Trophoblast cell (in vitro differentiated cells and primary cell): ENCODE results near the gene ADGRG2.

Experiments
- DNase-seq, 2 donors: peaks; one replicate each; pipeline ENCODE4 v3.0.0-alpha.2; 2016
- H2AFZ ChIP-seq: 2 replicates; pipeline ENCODE4 v1.6.1; 2013; ENCODE audit warnings: low read length, moderate library complexity, mild to moderate bottlenecking; ENCODE audit not compliant: insufficient read depth, poor library complexity
- H2AK5ac ChIP-seq: 2 replicates; pipeline ENCODE4 v1.6.1; 2013; ENCODE audit warnings: mild to moderate bottlenecking, low read length
- H2BK120ac ChIP-seq: 2 replicates; pipeline ENCODE4 v1.6.1; 2013; ENCODE audit warnings: low read length, mild to moderate bottlenecking, moderate library complexity; ENCODE audit not compliant: insufficient read depth, poor library complexity
- H2BK12ac ChIP-seq: 2 replicates; pipeline ENCODE4 v1.6.1; 2013; ENCODE audit warnings: mild to moderate bottlenecking, low read length, moderate library complexity
- H2BK5ac ChIP-seq: 2 replicates; pipeline ENCODE4 v1.6.1; 2013; ENCODE audit warnings: low read length, low read depth, moderate library complexity, mild to moderate bottlenecking; ENCODE audit not compliant: poor library complexity
- H3K14ac ChIP-seq: 2 replicates; pipeline ENCODE4 v1.6.1; 2013; ENCODE audit warnings: mild to moderate bottlenecking, low read length
- H3K18ac ChIP-seq: 2 replicates; pipeline ENCODE4 v1.6.1; 2013; ENCODE audit warnings: mild to moderate bottlenecking, low read length
- H3K23ac ChIP-seq: 2 replicates; pipeline ENCODE4 v1.6.1; 2013; ENCODE audit warnings: low read length
- H3K27ac ChIP-seq: 2 replicates; pipeline ENCODE4 v1.5.1; 2013; ENCODE audit warnings: low read depth, mild to moderate bottlenecking, inconsistent platforms, low read length, moderate library complexity
- H3K27me3 ChIP-seq: 2 replicates; pipeline ENCODE4 v1.6.1; 2013; ENCODE audit warnings: inconsistent platforms, mild to moderate bottlenecking, low read length, moderate library complexity; ENCODE audit not compliant: insufficient read depth
- H3K36me3 ChIP-seq, 2 experiments: 1 replicate in 1 of 2; 2 replicates in 1 of 2; pipeline ENCODE4 v1.6.1; 2013; ENCODE audit warnings: low read length in 2 of 2, mild to moderate bottlenecking in 2 of 2, moderate library complexity in 1 of 2; ENCODE audit not compliant: insufficient read depth in 2 of 2, control insufficient read depth in 1 of 2
- H3K4ac ChIP-seq: 2 replicates; pipeline ENCODE4 v1.6.1; 2013; ENCODE audit warnings: low read depth, mild to moderate bottlenecking, low read length, moderate library complexity
- H3K4me1 ChIP-seq, 2 experiments: 1 replicate in 1 of 2; 2 replicates in 1 of 2; pipeline ENCODE4 v1.6.1; 2013; ENCODE audit warnings: low read length in 2 of 2, mild to moderate bottlenecking in 2 of 2, moderate library complexity in 1 of 2; ENCODE audit not compliant: insufficient read depth in 2 of 2, control insufficient read depth in 1 of 2
- H3K4me2 ChIP-seq: 2 replicates; pipeline ENCODE4 v1.6.1; 2013; ENCODE audit warnings: inconsistent platforms, mild to moderate bottlenecking, low read length, moderate library complexity
- H3K4me3 ChIP-seq: 2 replicates; pipeline ENCODE4 v1.5.1; 2013; ENCODE audit warnings: mild to moderate bottlenecking, low read depth, low read length, inconsistent platforms
- H3K79me1 ChIP-seq: one replicate; pipeline ENCODE4 v1.6.1; 2013; ENCODE audit warnings: low read length
- H3K79me2 ChIP-seq: 2 replicates; pipeline ENCODE4 v1.6.1; 2013; ENCODE audit warnings: low read length, mild to moderate bottlenecking; ENCODE audit not compliant: control insufficient read depth, insufficient read depth, poor library complexity
- H3K9ac ChIP-seq: 2 replicates; pipeline ENCODE4 v1.6.1; 2013; ENCODE audit warnings: mild to moderate bottlenecking, low read length
- H3K9me3 ChIP-seq: 2 replicates; pipeline ENCODE4 v1.6.1; 2013; ENCODE audit warnings: low read depth, mild to moderate bottlenecking, control low read depth, inconsistent platforms, low read length; ENCODE audit not compliant: insufficient read depth
- H4K12ac ChIP-seq: 2 replicates; pipeline ENCODE4 v1.6.1; 2013; ENCODE audit warnings: low read depth, mild to moderate bottlenecking, low read length, moderate library complexity
- H4K8ac ChIP-seq: 2 replicates; pipeline ENCODE4 v1.6.1; 2013; ENCODE audit warnings: low read depth, mild to moderate bottlenecking, low read length, moderate library complexity
- H4K91ac ChIP-seq: one replicate; pipeline ENCODE4 v1.6.1; 2013; ENCODE audit warnings: low read depth, mild to moderate bottlenecking, low read length, moderate library complexity
- WGBS: extraction: QIAGEN DNeasy Blood & Tissue Kit; methylation state at CpG from one replicate; pipeline ENCODE4 v1.1.7; 2013; ENCODE audit warnings: missing lambda C conversion rate; ENCODE audit not compliant: insufficient read length, insufficient coverage; ENCODE audit errors: extremely low coverage; 5-methylcytosine and 5-hydroxymethylcytosine counted together

ADGRG2 gene

GRCh38 chrX:19121466-19121865 lies 802 bp downstream of the ADGRG2 start:
- Histone ChIP-seq H3K4me2 (peak overlapping the region; percentile 85), H4K12ac (no peak overlapping the region), H3K79me1 (no peaks in the 10 kb centered on the region), H3K36me3 (no peaks in the 10 kb centered on the region), H4K8ac (no peak overlapping the region), H3K4me1 (peaks cover 0 to 2% of the 10 kb centered on the region in 2 experiments), H3K9me3 (no peaks in the 10 kb centered on the region), H2BK120ac (no peak overlapping the region), H3K9ac (no peak overlapping the region), H2AFZ (no peak overlapping the region), H3K4me3 (no peak overlapping the region), H3K27me3 (peaks cover 9% of the 10 kb centered on the region), H4K91ac (no peak overlapping the region), H3K79me2 (no peaks in the 10 kb centered on the region), H2BK12ac (no peak overlapping the region), H3K4ac (no peak overlapping the region), H2BK5ac (no peak overlapping the region), H2AK5ac (no peak overlapping the region), H3K18ac (no peak overlapping the region), H3K14ac (no peak overlapping the region), H3K23ac (no peak overlapping the region), H3K27ac (no peak overlapping the region)
- WGBS = no CpG with 5 or more reads among the region's 18 CpGs
- no peak for DNase-seq

- Histone ChIP-seq H2AFZ (no peak overlapping the region), H3K79me2 (no peaks in the 10 kb centered on the region), H3K36me3 (no peaks in the 10 kb centered on the region), H3K9ac (no peak overlapping the region), H4K12ac (no peak overlapping the region), H3K27me3 (no peaks in the 10 kb centered on the region), H2BK120ac (no peak overlapping the region), H3K79me1 (no peaks in the 10 kb centered on the region), H4K8ac (no peak overlapping the region), H3K4me3 (no peak overlapping the region), H3K27ac (no peak overlapping the region), H4K91ac (no peak overlapping the region), H3K4me2 (no peak overlapping the region), H2AK5ac (no peak overlapping the region), H3K4me1 (no peaks in the 10 kb centered on the region), H3K9me3 (no peaks in the 10 kb centered on the region), H3K14ac (no peak overlapping the region), H2BK5ac (no peak overlapping the region), H3K23ac (no peak overlapping the region), H2BK12ac (no peak overlapping the region), H3K18ac (no peak overlapping the region), H3K4ac (no peak overlapping the region)
- no peak for DNase-seq
- no CpG with 5 or more reads among the region's 2 CpGs for WGBS
These were observed 11.6 kb downstream of the ADGRG2 start for GRCh38 chrX:19110642-19111041.

- H4K12ac ChIP-seq = no peak overlapping the region
- no peak overlapping the region for H3K18ac ChIP-seq
- H3K79me2 ChIP-seq = no peaks in the 10 kb centered on the region
- no peak overlapping the region for H3K4me2 ChIP-seq
- H3K4ac ChIP-seq = no peak overlapping the region
- H2AK5ac ChIP-seq = no peak overlapping the region
- no peaks in the 10 kb centered on the region for H3K9me3 ChIP-seq
- H2BK5ac ChIP-seq = no peak overlapping the region
- no CpG with 5 or more reads among the region's 6 CpGs for WGBS
- no peaks in the 10 kb centered on the region for H3K36me3 ChIP-seq
- H3K4me1 ChIP-seq = no peaks in the 10 kb centered on the region
- H2AFZ ChIP-seq = no peak overlapping the region
- no peaks in the 10 kb centered on the region for H3K79me1 ChIP-seq
- H3K4me3 ChIP-seq = no peak overlapping the region
- H3K14ac ChIP-seq = no peak overlapping the region
- no peak overlapping the region for H2BK120ac ChIP-seq
- no peak overlapping the region for H4K8ac ChIP-seq
- H3K27me3 ChIP-seq = no peaks in the 10 kb centered on the region
- no peak for DNase-seq
- H4K91ac ChIP-seq = no peak overlapping the region
- H3K9ac ChIP-seq = no peak overlapping the region
- no peak overlapping the region for H3K23ac ChIP-seq
- H2BK12ac ChIP-seq = no peak overlapping the region
- H3K27ac ChIP-seq = no peak overlapping the region
These were observed 15.2 kb downstream of the ADGRG2 start for GRCh38 chrX:19107035-19107434.

GRCh38 chrX:19100586-19100985 lies 21.7 kb downstream of the ADGRG2 start:
- no peak overlapping the region for H3K4ac ChIP-seq
- no peaks in the 10 kb centered on the region for H3K79me1 ChIP-seq
- WGBS = no CpG with 5 or more reads among the region's 9 CpGs
- H2BK12ac ChIP-seq = no peak overlapping the region
- H2BK5ac ChIP-seq = no peak overlapping the region
- H4K12ac ChIP-seq = no peak overlapping the region
- no peaks in the 10 kb centered on the region for H3K4me1 ChIP-seq
- no peak overlapping the region for H2BK120ac ChIP-seq
- no peaks in the 10 kb centered on the region for H3K9me3 ChIP-seq
- no peak overlapping the region for H4K8ac ChIP-seq
- no peak for DNase-seq
- no peak overlapping the region for H3K4me2 ChIP-seq
- no peak overlapping the region for H4K91ac ChIP-seq
- H3K23ac ChIP-seq = no peak overlapping the region
- H3K79me2 ChIP-seq = no peaks in the 10 kb centered on the region
- H3K14ac ChIP-seq = no peak overlapping the region
- H3K36me3 ChIP-seq = no peaks in the 10 kb centered on the region
- no peaks in the 10 kb centered on the region for H3K27me3 ChIP-seq
- H3K18ac ChIP-seq = no peak overlapping the region
- H2AK5ac ChIP-seq = no peak overlapping the region
- no peak overlapping the region for H3K27ac ChIP-seq
- no peak overlapping the region for H3K4me3 ChIP-seq
- H3K9ac ChIP-seq = no peak overlapping the region
- H2AFZ ChIP-seq = no peak overlapping the region
